Posterior cingulate gyrus (tissue), 11 donors: ENCODE results near the gene EFCAB13.

ENCODE experiments used
- DNase-seq, 10 donors: peaks; one replicate each; pipeline versions ENCODE4 v3.0.0 to v3.0.0-alpha.2; 2020 to 2021; ENCODE audit warnings: mixed read lengths in 3 of 10
- intact Hi-C: fragments of 100-400 bp; cut with DNase I; formaldehyde crosslinking; loops from one replicate; pipeline ENCODE4 v1.15.1; 2023

Gene EFCAB13

GRCh38 chr17:47292206-47292605, 31.5 kb upstream of the EFCAB13 start:
- no peak for DNase-seq
- intact Hi-C loops, result no loop called here

DNA sequence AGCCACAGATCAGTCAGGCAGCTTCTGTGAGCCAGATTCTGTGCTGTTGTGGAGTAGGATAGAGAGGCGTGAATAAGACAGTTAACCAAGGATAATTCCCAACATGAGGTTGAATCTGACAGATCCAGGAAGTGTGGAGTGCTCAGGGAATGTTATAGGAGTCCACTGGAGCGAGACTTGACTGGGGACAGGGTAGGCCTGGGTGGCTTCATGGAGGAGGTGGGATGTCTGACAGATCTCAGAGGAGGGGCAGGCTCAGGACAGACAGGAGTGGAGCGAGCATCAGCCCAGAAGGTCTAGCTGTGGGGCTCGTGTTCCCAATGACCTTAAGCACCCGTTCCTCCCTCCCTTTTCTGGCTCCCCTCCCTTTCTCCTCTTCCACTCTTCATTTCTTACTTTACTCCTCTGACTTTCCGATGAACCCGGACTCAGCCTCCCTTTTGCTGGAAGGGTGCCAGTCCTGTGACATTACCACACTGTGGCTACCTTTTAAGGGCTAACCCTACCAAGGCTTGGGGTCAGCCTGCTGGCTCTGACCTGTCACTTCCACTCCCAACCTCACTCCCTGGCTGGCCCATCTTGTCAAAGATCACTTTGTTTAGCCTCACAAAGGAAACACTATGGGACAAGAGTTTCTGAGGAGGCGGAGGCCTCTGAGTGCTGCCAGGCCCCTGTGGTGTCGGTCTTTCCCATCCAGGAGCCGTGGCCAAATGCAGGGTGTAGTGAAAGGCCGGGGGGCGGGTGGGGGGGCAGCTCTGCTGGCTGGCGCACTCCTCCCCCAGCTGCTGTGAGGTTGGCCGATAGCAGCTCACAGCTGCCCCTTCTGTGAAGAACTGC, 28.5 kb upstream of the EFCAB13 start:
- intact Hi-C loops, result no loop called here
- DNase-seq, result peak in 9 of 10 donors; percentile 35 to 93 (median 44)

DNA sequence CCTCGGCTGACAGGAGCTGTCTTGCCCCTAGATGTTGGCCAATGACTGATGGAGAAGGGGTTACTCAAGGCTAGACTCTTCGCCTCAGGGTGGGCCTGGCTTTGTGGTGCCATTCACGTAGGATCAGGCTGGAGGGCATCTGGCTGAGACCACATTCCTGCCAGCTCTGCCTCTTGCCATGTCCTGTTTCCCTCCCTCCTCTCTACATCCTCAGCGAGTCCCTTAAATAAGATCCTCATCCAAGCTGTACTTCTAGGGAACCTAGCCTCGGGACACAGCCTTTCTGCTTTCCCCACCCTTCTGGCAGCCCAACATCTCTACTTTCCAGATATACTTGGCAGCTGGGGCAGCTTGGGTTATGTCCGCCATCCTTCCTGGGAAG, 27.9 kb upstream of the EFCAB13 start:
- DNase-seq, result no peak

DNA sequence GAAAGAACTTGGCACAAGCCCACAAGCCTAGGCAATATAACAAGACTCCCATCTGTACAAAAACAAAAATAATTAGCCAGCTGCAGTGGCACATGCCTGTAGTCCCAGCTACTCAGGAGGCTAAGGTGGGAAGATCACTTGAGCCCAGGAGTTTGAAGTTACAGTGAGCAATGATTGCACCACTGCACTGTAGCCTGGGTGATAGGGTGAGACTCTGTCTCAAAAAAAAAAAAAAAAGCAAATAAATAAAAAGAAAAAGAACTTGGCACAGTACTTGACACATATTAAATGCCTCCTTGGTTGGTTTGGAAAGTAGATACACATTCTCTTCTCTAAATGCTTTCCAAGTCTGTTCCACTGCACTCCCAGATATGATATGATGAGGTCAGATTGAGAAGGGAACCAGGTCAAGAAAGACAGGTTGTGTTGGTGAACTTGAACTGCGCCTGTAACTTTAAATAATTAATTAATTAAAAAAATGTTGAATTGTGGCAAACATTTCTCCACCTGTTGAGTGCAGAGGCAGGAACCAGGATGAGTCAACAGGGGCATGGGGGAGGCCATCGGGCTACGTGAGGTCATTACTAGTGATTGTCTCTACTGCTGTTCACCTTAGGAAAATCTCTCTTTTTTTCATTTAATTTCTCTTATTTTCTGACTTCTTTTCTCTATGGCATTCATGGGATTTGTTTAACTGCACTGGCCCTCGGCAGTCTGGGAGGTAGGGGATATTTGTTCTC, 25.9 kb upstream of the EFCAB13 start:
- intact Hi-C loops, result no loop called here
- no peak for DNase-seq

More for the DNA sequence above, 27.9 kb upstream of the EFCAB13 start:
- intact Hi-C loops, result no loop called here

DNA sequence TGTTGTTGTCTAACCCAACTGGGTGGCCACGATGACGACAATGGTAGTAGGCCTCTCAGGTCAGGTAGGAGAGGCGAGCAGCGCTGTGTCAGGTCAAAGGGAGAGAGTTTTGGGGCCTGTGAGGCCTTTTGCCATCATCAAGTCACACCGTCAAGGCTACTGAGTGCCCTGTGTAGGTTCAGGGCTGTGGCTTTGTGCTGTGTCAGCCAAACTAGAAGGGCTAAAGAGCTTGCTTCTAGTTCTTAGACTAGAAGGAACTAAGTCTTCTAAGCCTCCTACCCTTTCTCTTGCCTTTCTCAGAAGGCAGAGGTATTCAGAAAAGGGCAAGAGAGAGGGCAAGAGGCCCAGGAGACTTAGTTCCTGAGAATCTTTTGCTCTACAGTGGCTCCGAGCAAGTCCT, 25.0 kb upstream of the EFCAB13 start:
- no peak for DNase-seq
- intact Hi-C loops, result no loop called here

DNA sequence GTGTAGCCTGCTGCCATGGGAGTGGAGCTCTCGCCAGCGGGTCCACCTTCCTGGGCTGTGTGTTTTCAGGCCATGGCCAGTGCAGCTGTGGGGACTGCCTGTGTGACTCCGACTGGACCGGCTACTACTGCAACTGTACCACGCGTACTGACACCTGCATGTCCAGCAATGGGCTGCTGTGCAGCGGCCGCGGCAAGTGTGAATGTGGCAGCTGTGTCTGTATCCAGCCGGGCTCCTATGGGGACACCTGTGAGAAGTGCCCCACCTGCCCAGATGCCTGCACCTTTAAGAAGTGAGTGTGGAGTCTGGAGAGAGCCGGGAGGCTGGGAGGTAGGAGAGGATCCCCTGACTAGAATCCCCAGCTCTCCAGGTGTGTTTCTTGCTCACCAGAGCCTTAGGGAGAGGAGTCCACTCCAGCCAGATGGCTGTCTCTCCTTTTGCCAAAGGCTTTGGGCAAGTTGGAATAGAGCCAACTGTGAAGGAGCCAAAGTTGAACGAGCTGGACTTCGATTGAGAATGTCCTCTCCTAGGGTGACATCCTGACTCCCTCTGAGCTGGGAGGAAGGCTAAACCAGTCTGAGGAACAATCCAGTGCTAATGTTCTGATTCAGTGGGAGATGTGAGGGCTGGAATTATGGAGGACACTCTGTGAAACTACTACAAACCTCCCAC, 24.4 kb upstream of the EFCAB13 start:
- intact Hi-C loops, result no loop called here
- DNase-seq, result no peak

- intact Hi-C loops, result no loop called here
- DNase-seq, result no peak
These were observed 23.0 kb upstream of the EFCAB13 start for GRCh38 chr17:47300718-47301117.

DNA sequence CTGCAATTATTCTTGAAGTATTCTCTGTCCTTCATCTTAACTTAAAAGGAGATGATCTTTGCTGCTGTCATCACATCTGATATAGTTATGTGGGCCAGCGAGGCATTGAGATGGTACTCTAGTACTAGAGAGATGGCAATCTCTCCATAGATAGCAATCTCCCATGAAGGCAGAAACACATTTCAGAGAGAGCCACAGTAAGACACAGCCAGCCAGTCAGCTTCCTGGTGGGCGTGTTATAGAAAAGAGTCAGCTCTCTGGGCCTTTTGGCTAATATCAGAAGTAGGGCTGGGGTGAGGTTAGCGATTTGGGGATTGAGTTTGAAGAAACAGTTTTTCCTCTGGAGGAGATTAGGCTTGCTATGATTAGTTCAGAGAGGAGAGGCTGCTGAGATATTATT, 22.6 kb upstream of the EFCAB13 start:
- intact Hi-C loops, result no loop called here
- DNase-seq, result no peak

GRCh38 chr17:47301831-47302230, 21.9 kb upstream of the EFCAB13 start:
- no peak for DNase-seq
- intact Hi-C loops, result no loop called here

DNA sequence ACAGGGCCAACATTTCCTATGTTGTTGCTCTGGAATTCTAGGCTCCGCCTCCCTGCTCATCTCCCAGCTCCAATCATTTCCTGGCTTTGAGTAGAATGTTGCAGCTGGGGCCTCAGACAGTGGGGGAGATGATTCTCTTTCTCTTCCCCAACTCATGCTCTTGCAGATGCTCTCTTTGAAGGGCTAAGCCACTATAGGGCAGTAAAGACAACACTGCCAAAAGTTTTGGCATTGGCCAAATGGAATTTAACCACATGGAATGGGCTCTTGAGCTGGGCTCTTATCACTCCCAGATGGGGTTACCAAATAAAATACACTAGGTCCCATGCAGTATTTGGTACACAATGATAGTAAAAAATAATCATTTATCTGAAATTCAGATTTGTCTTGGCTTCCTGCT, 19.6 kb upstream of the EFCAB13 start:
- DNase-seq, result no peak
- intact Hi-C loops, result no loop called here

DNA sequence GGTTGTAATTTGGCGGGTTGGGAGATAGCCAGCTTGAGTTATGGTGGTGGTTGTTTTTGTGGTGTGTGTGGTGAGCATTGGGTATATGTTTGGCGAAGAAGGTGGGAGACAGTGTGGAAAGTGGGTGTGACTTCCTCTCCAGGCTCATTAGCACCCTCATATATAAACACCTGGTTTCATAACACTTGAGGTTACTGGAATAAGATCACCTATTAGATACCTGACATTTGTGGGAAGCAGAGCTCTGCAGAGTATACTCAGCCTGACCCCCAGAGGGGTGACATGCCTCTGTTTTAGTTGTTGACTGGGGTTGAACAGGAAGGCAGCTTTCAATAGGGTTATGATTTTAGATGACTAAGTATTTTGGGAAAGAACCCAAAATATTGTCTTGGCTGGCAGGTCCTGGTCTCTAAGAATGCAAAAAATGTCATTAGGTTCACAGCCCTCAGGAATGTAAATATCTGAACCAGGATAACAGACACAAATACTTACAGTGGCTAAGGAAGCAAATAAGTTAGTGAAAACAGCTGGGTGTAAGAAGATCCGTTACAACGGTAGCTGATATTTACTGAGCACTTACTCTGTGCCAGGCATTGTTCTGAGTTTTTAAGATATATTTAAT, 18.3 kb upstream of the EFCAB13 start:
- no peak for DNase-seq

DNA sequence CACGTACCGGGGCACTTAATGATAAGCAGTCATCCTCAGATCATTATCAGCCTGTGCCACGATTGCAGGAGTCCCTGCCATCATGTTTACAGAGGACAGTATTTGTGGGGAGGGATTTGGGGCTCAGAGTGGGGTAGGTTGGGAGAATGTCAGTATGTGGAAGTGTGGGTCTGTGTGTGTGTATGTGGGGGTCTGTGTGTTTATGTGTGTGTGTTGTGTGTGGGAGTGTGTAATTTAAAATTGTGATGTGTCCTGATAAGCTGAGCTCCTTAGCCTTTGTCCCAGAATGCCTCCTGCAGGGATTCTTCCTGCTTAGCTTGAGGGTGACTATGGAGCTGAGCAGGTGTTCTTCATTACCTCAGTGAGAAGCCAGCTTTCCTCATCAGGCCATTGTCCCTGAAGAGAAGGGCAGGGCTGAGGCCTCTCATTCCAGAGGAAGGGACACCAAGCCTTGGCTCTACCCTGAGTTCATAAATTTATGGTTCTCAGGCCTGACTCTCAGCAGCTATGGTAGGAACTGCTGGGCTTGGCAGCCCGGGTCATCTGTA, 13.5 kb upstream of the EFCAB13 start:
- intact Hi-C loops, result no loop called here
- DNase-seq, result no peak

More for the DNA sequence above, 18.3 kb upstream of the EFCAB13 start:
- intact Hi-C loops, result no loop called here

- DNase-seq, result no peak
- intact Hi-C loops, result no loop called here
These were observed 12.3 kb upstream of the EFCAB13 start for GRCh38 chr17:47311420-47311819.

GRCh38 chr17:47315451-47316266, 8.1 kb upstream of the EFCAB13 start:
- intact Hi-C loops, result loop anchor here (1.0 kb wide), 1 partner anchor 86 kb away; no protein-coding TSS in a partner anchor
- DNase-seq, result peak in 2 of 10 donors; percentile 26 to 30

- intact Hi-C loops, result no loop called here
- DNase-seq, result no peak
These were observed 7.4 kb upstream of the EFCAB13 start for GRCh38 chr17:47316311-47316710.

- no peak for DNase-seq
- intact Hi-C loops, result no loop called here
These were observed 6.6 kb upstream of the EFCAB13 start for GRCh38 chr17:47317119-47317518.

GRCh38 chr17:47318197-47318918, 5.4 kb upstream of the EFCAB13 start:
- DNase-seq, result no peak
- intact Hi-C loops, result no loop called here

- intact Hi-C loops, result no loop called here
- DNase-seq, result no peak
These were observed 2.8 kb upstream of the EFCAB13 start for GRCh38 chr17:47320879-47321502.
